GM12878 (cell line): ENCODE results near the gene PTPRM. TPM values are rescaled to one million over a fixed set of nuclear protein-coding genes. Genes with fewer than 3 reads are reported as not detected.

ENCODE experiments used
- ATAC-seq: fragments of 200-7000 bp; cut with Tn5 transposase; 3 replicates; pipeline ENCODE4 v1.9.1; 2020; ENCODE audit warnings: mild to moderate bottlenecking, moderate library complexity
- BruUV-seq: library from RNA; stranded (reverse); fragments of 400-500 nt; replicated peaks from 2 replicates; lab custom pipeline; 2021; lab: Mats Ljungman, UMichigan
- CTCF ChIA-PET: fragments of 300-600 bp; sonication (Branson Sonifier 250); formaldehyde crosslinking; extraction: SDS; loops from one replicate; lab custom pipeline; 2021; ENCODE audit warnings: inconsistent platforms; lab: Yijun Ruan, JAX
- POLR2A ChIA-PET: fragments of 350-600 bp; formaldehyde crosslinking; extraction: SDS; loops from one replicate; lab custom pipeline; 2021; ENCODE audit warnings: inconsistent platforms; lab: Charles Lee
- RAD21 ChIA-PET: fragments of 300-600 bp; sonication (Branson Sonifier 250); formaldehyde crosslinking; loops from one replicate; lab custom pipeline; 2023; ENCODE audit warnings: antibody characterized with exemption; ENCODE audit not compliant: unreplicated experiment; lab: Charles Lee
- SMC1A ChIA-PET: fragments of 300-600 bp; sonication (Branson Sonifier 250); formaldehyde crosslinking; loops from one replicate; lab custom pipeline; 2023; ENCODE audit not compliant: unreplicated experiment, uncharacterized antibody; lab: Charles Lee
- DNase-seq: peaks from one replicate; pipeline ENCODE4 v3.0.0-alpha.2; 2011; ENCODE audit warnings: low read depth, low spot score
- FAIRE-seq: peaks from 3 replicates; lab custom pipeline; 2011; peaks lifted over from hg19 to GRCh38; lab: Jason Lieb, UNC
- H2AFZ ChIP-seq: 2 replicates; pipeline ENCODE4 v1.6.0; 2011; ENCODE audit warnings: low read depth, low read length, control low read depth; ENCODE audit not compliant: control insufficient read depth
- H3K27ac ChIP-seq: 2 replicates; pipeline ENCODE4 v1.5.1; 2011; ENCODE audit warnings: control low read depth; ENCODE audit not compliant: control insufficient read depth, insufficient read depth
- H3K27me3 ChIP-seq, 2 experiments: replicated peaks in 1 of 2; 2 replicates each; pipeline versions ENCODE4 v1.6.0 to v1.6.1; 2011; ENCODE audit warnings: low read length in 1 of 2; ENCODE audit not compliant: control insufficient read depth in 2 of 2, insufficient read depth in 2 of 2
- H3K36me3 ChIP-seq, 2 experiments: 2 replicates each; pipeline ENCODE4 v1.5.1; 2011; ENCODE audit warnings: low read length in 1 of 2; ENCODE audit not compliant: control insufficient read depth in 2 of 2, insufficient read depth in 2 of 2
- H3K4me1 ChIP-seq: 2 replicates; pipeline ENCODE4 v1.6.1; 2011; ENCODE audit warnings: mild to moderate bottlenecking, low read length, moderate library complexity, mixed read lengths; ENCODE audit not compliant: control insufficient read depth, insufficient read depth
- H3K4me2 ChIP-seq: 2 replicates; pipeline ENCODE4 v1.6.0; 2011; ENCODE audit warnings: control low read depth; ENCODE audit not compliant: control insufficient read depth, insufficient read depth
- H3K4me3 ChIP-seq: fragments of 200-600 bp; sonication (generic); 2 replicates; pipeline ENCODE4 v1.5.1; 2016
- H3K79me2 ChIP-seq: 2 replicates; pipeline ENCODE4 v1.6.0; 2011; ENCODE audit warnings: low read length; ENCODE audit not compliant: control insufficient read depth, insufficient read depth
- H3K9ac ChIP-seq: 2 replicates; pipeline ENCODE4 v1.8.0; 2011; ENCODE audit warnings: low read length, control low read depth, mixed read lengths; ENCODE audit not compliant: control insufficient read depth, insufficient read depth
- H3K9me3 ChIP-seq: replicated peaks from 3 replicates; pipeline ENCODE4 v1.5.1; 2011; ENCODE audit warnings: mild to moderate bottlenecking, low read length; ENCODE audit not compliant: control insufficient read depth, insufficient read depth
- H4K20me1 ChIP-seq: 2 replicates; pipeline ENCODE4 v1.6.0; 2011; ENCODE audit not compliant: control insufficient read depth, insufficient read depth
- BHLHE40 ChIP-seq, 2 experiments: fragments of 450-650 bp in 1 of 2; IDR thresholded peaks; 2 replicates each; pipeline ENCODE4 v1.6.1; 2011 to 2017; ENCODE audit warnings: low read depth in 2 of 2, borderline replicate concordance in 1 of 2, improper control_type of control experiment in 1 of 2, low read length in 1 of 2, mild to moderate bottlenecking in 1 of 2
- CEBPB ChIP-seq, 2 experiments: fragments of 150-350 bp in 1 of 2; IDR thresholded peaks; 2 replicates each; pipeline ENCODE4 v1.6.1; 2012 to 2014; ENCODE audit warnings: low read depth in 2 of 2, low read length in 2 of 2, borderline replicate concordance in 1 of 2, inconsistent platforms in 1 of 2
- CHD4 ChIP-seq: fragments of 200-600 bp; sonication (generic); IDR thresholded peaks from 2 replicates; pipeline ENCODE4 v1.6.1; 2016; ENCODE audit warnings: mild to moderate bottlenecking
- ESRRA ChIP-seq: IDR thresholded peaks from 2 replicates; pipeline ENCODE4 v1.6.1; 2012; ENCODE audit warnings: mild to moderate bottlenecking, low read length, improper control_type of control experiment
- IRF4 ChIP-seq: IDR thresholded peaks from 2 replicates; pipeline ENCODE4 v1.6.1; 2011; ENCODE audit warnings: low read depth, low read length
- PAX8 ChIP-seq: fragments of 450-650 bp; IDR thresholded peaks from 2 replicates; pipeline ENCODE4 v1.6.1; 2017; ENCODE audit warnings: mild to moderate bottlenecking, moderate library complexity
- PRDM15 ChIP-seq: fragments of 450-650 bp; formaldehyde crosslinking; IDR thresholded peaks from 2 replicates; pipeline ENCODE4 v1.4.0; 2020; ENCODE audit warnings: mild to moderate bottlenecking, moderate library complexity
- ZBTB4 ChIP-seq: fragments of 450-650 bp; formaldehyde crosslinking; IDR thresholded peaks from 2 replicates; pipeline ENCODE4 v1.4.0; 2022; ENCODE audit warnings: mild to moderate bottlenecking, moderate library complexity
- ZNF207 ChIP-seq: fragments of 450-650 bp; IDR thresholded peaks from 2 replicates; pipeline ENCODE4 v1.6.1; 2014; ENCODE audit warnings: antibody characterized with exemption, mild to moderate bottlenecking, borderline replicate concordance
- ZNF274 ChIP-seq: IDR thresholded peaks from one replicate; pipeline ENCODE4 v1.8.0; 2011; ENCODE audit not compliant: insufficient read length, insufficient read depth
- WGBS: methylation state at CpG from one replicate; pipeline ENCODE4 v1.1.6; 2016; ENCODE audit warnings: low lambda C conversion rate; ENCODE audit not compliant: insufficient replicate concordance, insufficient coverage; ENCODE audit errors: missing lambda C conversion rate; 5-methylcytosine and 5-hydroxymethylcytosine counted together
- in situ Hi-C: fragments of 300-500 bp; cut with MboI; formaldehyde crosslinking; loops from 9 replicates; pipeline ENCODE4 v1.14.3; 2018; ENCODE audit warnings: mixed read lengths
- intact Hi-C: fragments of 100-400 bp; cut with micrococcal nuclease; formaldehyde crosslinking; loops from one replicate; pipeline ENCODE4 v1.14.2; 2022; ENCODE audit not compliant: unreplicated experiment
- polyA plus RNA-seq, 11 experiments: library from polyadenylated mRNA; depleted of rRNA in 4 of 11; unstranded in 6 of 11; stranded (reverse) in 5 of 11; fragments of >200 nt; fragmentation: Nextera tagmentation in 4 of 11; fragmentation: Illumina TruSeq in 1 of 11; extraction: Ambion mirVana in 4 of 11; extraction: Trizol in 1 of 11; gene quantifications; 1 replicate in 1 of 11; 2 replicates in 10 of 11; pipeline versions ENCODE4 v1.2.1 to v1.2.3, GENCODE V29; 2011 to 2016; ENCODE audit warnings: inconsistent platforms in 2 of 11, missing spikeins in 2 of 11, low read depth in 1 of 11
- total RNA-seq, 4 experiments: library from RNA; depleted of rRNA in 3 of 4; stranded (reverse); fragments of >200 nt in 3 of 4; fragmentation: Illumina TruSeq in 1 of 4; extraction: Trizol in 1 of 4; gene quantifications; 2 replicates each; pipeline versions ENCODE4 v1.2.1 to v1.2.3, GENCODE V29; 2013 to 2021

Gene PTPRM
- total and polyA plus RNA-seq, 10 of the 15 experiments (the other 5 are each of a cell fraction or from before 2014, with no cell fraction given), result 0.07 to 22.6 (median 0.60) TPM

- TF ChIP-seq CHD4 (no peak), PAX8 (no peak), ZNF274 (no peak), ZNF207 (no peak), ZBTB4 (CRISPR knock-in tag) (no peak), IRF4 (no peak), CEBPB (IDR thresholded peaks at IDR 0.05; ENCODE audit: borderline replicate concordance in 1 of 2, low read depth in 2 of 2, low read length in 2 of 2) (no peak), BHLHE40 (IDR thresholded peaks at IDR 0.05; ENCODE audit: borderline replicate concordance in 1 of 2, low read depth in 2 of 2, low read length in 1 of 2) (no peak), PRDM15 (CRISPR knock-in tag) (no peak), ESRRA (no peak)
- Histone ChIP-seq H3K27me3 (no peaks in the 10 kb centered on the region), H2AFZ (no peak overlapping the region), H3K79me2 (no peaks in the 10 kb centered on the region), H3K4me3 (no peak overlapping the region), H3K36me3 (no peaks in the 10 kb centered on the region), H3K4me1 (no peaks in the 10 kb centered on the region), H4K20me1 (no peaks in the 10 kb centered on the region), H3K4me2 (no peak overlapping the region), H3K9me3 (no peaks in the 10 kb centered on the region), H3K27ac (no peak overlapping the region), H3K9ac (no peak overlapping the region)
- FAIRE-seq (no peak), ATAC-seq (no peak), DNase-seq (no peak)
- intact Hi-C loops, result no loop called here
- RAD21 ChIA-PET, result no interaction called here
- in situ Hi-C loops, result no loop called here
- 34% methylated on average over 7 of the region's 7 CpGs for WGBS
- CTCF ChIA-PET, result no interaction called here
- SMC1A ChIA-PET, result no interaction called here
- BruUV-seq, result no TSS peak
- POLR2A ChIA-PET, result no interaction called here
Observed at GRCh38 chr18:8020132-8020846, 453.2 kb downstream of the PTPRM start.
